ENCODE results near the gene POLH. TPM values are rescaled to one million over a fixed set of nuclear protein-coding genes. Genes with fewer than 3 reads are reported as not detected.
"Not testable (repeated sequence)": the region's sequence is repeated elsewhere in the genome, so short reads cannot be mapped to it uniquely, and the experiment has no call there.

The POLH gene
- polyA plus RNA-seq (ENCODE audit: insufficient read length): 9.0 TPM

DNA sequence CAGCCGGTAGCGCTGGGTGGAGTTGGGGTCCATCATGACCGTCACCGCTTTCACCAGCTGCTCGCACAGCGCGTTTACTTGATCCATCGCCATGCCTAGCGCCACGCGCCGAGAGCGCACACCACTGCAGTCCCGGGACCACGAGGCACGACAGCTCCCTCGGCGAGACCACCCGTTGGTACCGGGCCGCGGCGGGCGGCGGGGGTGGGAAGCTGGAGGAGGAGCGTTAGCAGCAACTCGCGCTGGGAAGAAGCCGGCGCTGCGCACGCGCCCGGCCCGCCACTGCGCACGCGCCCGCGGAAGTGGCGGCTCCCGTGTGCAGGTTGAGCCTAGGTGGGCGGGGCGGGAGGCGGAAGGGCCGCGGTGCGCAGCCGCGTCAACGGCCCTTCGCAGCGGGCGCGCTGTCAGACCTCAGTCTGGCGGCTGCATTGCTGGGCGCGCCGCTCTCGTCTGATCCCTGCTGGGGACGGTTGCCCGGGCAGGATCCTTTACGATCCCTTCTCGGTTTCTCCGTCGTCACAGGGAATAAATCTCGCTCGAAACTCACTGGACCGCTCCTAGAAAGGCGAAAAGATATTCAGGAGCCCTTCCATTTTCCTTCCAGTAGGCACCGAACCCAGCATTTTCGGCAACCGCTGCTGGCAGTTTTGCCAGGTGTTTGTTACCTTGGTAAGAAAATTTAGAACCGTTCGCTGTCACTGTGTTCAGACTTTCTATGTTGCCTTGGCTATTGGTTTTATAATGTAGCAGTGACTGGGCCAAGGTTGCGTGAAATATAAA, at the start of gene POLH, which contains the start of gene XPO5:
POLH (plus strand) TSS at position 414 of the 780 bp plus-strand sequence. CDS start 6,135 bp downstream, outside the sequence.
XPO5 (minus strand) TSS at position 267 of the 780 bp plus-strand sequence; CDS start at position 93, 174 bp downstream.
- peak; percentile 95 for DNase-seq

DNA sequence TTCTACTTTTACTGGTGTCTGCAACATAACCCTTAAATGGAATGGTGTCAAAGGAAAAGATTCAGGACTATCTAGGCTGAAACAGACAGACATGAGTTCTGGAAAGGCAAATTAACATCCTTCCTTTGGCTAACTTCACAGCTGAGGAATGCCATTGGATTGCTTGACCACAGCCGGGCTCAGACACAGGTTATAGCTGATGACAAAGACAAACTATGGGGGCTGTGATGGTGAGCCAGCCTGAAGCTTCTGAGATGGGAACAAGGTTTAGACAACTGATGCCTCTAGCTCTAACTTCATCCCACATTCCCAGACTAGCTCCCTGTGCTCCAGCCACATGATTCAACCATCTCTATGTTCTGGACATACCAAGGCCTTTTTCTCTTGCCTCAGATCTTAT, 43.8 kb upstream of the POLH start:
- no peak for DNase-seq

DNA sequence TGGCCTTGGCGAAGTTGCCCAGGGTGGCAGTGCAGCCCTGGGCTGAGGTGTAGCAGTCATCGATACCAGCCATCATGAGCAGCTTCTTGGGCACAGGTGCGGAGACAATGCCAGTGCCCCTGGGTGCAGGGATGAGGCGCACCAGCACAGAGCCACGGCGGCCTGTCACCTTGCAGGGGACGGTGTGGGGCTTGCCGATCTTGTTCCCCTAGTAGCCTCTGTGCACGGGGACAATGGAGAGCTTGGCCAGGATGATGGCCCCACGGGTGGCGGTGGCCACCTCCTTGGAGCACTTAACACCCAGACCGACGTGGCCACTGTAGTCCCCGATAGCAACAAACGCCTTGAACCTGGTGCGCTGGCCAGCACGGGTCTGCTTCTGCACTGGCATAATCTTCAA, 37.0 kb upstream of the POLH start:
- not testable (repeated sequence) for DNase-seq

- not testable (repeated sequence) for DNase-seq
Measured at GRCh38 chr6:43539409-43539808, 36.6 kb upstream of the POLH start.

- no peak for DNase-seq
Measured at GRCh38 chr6:43540507-43540906, 35.5 kb upstream of the POLH start.

DNA sequence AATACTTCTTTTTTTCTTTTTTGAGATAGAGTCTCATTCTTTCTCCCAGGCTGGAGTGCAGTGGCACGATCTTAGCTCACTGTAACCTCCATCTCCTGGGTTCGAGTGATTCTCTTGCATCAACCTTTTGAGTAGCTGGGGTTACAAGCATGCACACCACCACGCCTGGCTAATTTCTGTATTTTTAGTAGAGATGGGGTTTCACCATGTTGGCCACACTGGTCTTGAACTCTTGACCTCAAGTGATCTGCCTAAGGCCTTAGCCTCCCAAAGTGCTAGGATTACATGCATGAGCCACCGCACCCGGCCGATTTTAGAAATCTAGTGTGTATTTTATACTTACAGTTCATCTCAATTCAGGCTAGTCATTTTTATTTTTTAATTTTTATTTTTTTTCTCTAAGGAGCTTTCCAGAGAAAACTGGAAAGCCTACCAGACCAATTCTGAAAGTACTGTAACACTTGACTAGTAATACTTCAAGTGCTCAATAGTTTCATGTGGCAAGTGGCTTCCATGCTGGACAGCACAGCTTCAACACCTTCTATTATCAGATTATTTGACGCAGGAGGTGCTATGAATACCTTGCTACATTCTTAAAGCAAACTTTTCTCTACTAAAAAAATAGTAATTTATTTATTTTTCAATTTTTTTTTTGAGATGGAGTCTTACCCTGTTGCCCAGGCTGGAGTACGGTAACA, 34.1 kb upstream of the POLH start:
- DNase-seq: no peak

- no peak for DNase-seq
Measured at GRCh38 chr6:43544461-43544860, 31.5 kb upstream of the POLH start.

GRCh38 chr6:43547222-43547621, 28.8 kb upstream of the POLH start:
- DNase-seq: no peak

- DNase-seq: not testable (repeated sequence)
Measured at GRCh38 chr6:43557620-43558019, 18.4 kb upstream of the POLH start.

GRCh38 chr6:43559328-43559727, 16.7 kb upstream of the POLH start:
- DNase-seq: no peak

DNA sequence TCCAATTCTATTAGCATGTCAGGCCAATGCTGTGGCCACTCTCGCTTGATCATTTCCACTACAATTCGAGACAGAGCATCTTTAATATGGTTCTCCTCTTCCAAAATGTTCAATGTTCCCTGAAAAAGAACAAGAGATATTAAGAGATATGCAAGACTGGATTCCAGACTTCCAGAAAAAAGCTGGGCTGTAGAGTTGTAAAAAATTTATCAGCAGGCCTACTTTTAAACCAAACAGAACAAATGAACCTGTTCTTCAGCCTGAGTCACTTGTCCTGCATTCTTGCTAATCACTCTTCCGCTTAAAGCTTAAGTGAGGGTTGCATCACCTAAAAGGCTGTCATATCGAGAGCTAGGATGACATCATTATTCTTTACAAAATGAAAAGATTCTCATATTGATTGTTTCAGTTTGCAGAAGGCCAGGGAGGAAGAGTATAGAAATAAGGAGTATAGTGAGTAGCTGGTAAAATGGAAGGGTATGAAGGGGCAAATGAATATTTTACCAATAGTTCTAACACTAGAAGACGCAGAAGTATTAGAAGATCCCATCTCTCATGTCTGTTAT, 5.0 kb upstream of the POLH start:
- no peak for DNase-seq

DNA sequence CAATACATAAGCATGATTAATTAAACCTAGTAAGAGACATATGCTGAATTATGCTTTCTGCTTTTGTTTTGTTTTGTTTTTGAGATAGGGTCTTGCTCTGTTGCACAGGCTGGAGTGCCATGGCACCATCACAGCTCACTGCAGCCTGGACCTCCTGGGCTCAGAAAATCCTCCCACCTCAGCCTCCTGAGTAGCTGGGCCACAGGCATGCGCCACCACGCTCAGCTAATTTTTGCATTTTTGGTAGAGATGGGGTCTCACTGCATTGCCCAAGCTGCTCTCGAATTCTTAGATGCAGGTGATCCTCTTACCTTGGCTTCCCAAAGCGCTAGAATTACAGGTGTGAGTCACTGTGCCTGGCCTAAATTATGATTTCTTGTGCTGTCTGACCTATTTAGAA, 4.0 kb upstream of the POLH start:
- no peak for DNase-seq

- peak; percentile 29 for DNase-seq
Measured at GRCh38 chr6:43575105-43575771, 747 bp upstream of the POLH start.

DNA sequence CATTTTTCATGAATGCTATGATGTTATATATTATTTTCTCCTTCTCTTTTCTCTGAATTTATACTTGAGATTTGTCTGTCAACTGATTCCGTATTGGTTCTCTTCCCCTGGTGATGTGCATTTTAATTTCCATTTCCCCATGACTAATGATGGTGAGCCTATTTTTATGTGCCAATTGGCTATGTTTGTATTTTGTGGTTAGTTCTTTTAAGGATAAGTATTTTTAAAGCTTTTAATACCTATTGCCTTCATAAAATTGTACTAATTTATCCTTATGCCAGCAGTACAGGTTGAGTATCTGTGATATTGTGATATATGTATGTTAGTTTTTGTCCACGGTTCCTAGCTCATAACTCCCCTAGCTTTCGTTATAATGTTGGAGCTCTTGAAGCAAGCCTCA, 2.8 kb downstream of the POLH start:
- DNase-seq: no peak

DNA sequence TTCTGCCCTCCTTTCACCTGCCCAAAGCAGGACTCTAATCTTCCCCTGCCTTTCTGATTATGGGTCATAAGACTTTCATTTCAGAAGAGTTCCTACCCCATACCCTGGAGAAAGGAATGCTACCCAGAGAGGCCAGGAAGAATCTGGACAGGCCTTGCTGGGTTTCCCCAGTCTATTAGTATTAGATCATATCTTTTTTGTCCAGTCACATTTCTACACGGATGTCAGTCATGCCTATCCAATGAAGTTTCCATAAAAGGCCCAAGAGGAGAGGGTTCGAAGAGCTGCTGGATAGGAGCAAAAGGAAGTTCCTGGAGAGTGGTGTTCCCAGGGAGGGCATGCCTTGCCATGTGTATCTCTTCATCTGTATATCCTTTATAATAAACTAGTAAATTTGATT, 3.2 kb downstream of the POLH start:
- no peak for DNase-seq

GRCh38 chr6:43582911-43583310, 6.9 kb downstream of the POLH start:
- DNase-seq: no peak

- DNase-seq: no peak
Measured at GRCh38 chr6:43584892-43585570, 9.0 kb downstream of the POLH start.

- no peak for DNase-seq
Measured at GRCh38 chr6:43588194-43588593, 12.2 kb downstream of the POLH start.

- not testable (repeated sequence) for DNase-seq
Measured at GRCh38 chr6:43589564-43589963, 13.6 kb downstream of the POLH start.

DNA sequence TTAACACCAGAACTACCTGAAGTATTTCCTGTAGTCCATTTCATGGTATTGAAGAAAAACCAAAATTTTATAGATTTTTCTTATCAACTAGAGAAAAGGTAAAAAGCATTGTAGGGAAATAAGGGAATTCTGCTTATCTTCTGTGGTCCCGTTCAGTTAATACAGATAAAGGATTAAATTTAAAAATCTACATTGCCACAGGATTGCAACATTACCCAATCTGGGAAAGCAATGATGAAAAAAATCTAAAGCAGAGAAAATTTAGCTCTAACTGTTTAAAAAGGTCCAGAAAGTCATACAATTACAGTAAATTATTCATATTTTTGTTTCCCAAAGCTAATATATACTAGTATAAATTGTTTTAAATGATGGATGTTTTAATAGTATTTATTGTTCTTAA, 18.0 kb downstream of the POLH start:
- no peak for DNase-seq

GRCh38 chr6:43600595-43600994, 24.6 kb downstream of the POLH start:
- DNase-seq: no peak

- no peak for DNase-seq
Measured at GRCh38 chr6:43604174-43604573, 28.2 kb downstream of the POLH start.
